ENCODE data around the gene C1QTNF6.
"Not testable (repeated sequence)": the region's sequence is repeated elsewhere in the genome, so short reads cannot be mapped to it uniquely, and the experiment has no call there.

The C1QTNF6 gene

GRCh38 chr22:37178350-37179125, 9.5 kb downstream of the C1QTNF6 start:
- no peak for DNase-seq (ENCODE audit: insufficient read length, low spot score)
- FAIRE-seq = no peak

- DNase-seq (ENCODE audit: insufficient read length, low spot score) = no peak
- no peak for FAIRE-seq
Observed at GRCh38 chr22:37177755-37178154, 10.3 kb downstream of the C1QTNF6 start.

- no peak for FAIRE-seq
- DNase-seq (ENCODE audit: insufficient read length, low spot score) = no peak
Observed at GRCh38 chr22:37177221-37177620, 10.8 kb downstream of the C1QTNF6 start.

- FAIRE-seq (no peak), DNase-seq (ENCODE audit: insufficient read length, low spot score) (no peak)
Observed at GRCh38 chr22:37176464-37177061, 11.5 kb downstream of the C1QTNF6 start.

- DNase-seq (ENCODE audit: insufficient read length, low spot score) (no peak), FAIRE-seq (no peak)
Observed at GRCh38 chr22:37175414-37176281, 12.4 kb downstream of the C1QTNF6 start.

- no peak for DNase-seq (ENCODE audit: insufficient read length, low spot score)
- FAIRE-seq = no peak
Observed at GRCh38 chr22:37174964-37175363, 13.1 kb downstream of the C1QTNF6 start.

- FAIRE-seq = no peak
Observed at GRCh38 chr22:37173709-37174108, 14.3 kb downstream of the C1QTNF6 start.

GRCh38 chr22:37172266-37173245, 15.5 kb downstream of the C1QTNF6 start:
- DNase-seq (ENCODE audit: insufficient read length, low spot score) (no peak), FAIRE-seq (no peak)

More at GRCh38 chr22:37173709-37174108, 14.3 kb downstream of the C1QTNF6 start:
- DNase-seq (ENCODE audit: insufficient read length, low spot score) = no peak

GRCh38 chr22:37171662-37172061, 16.4 kb downstream of the C1QTNF6 start:
- DNase-seq (ENCODE audit: insufficient read length, low spot score) (no peak), FAIRE-seq (no peak)

GRCh38 chr22:37170689-37171405, 17.2 kb downstream of the C1QTNF6 start:
- FAIRE-seq; DNase-seq (ENCODE audit: insufficient read length, low spot score): not testable (repeated sequence)

GRCh38 chr22:37169947-37170688, 17.9 kb downstream of the C1QTNF6 start:
- FAIRE-seq = no peak

GRCh38 chr22:37169406-37169805, 18.6 kb downstream of the C1QTNF6 start:
- FAIRE-seq (no peak), DNase-seq (ENCODE audit: insufficient read length, low spot score) (no peak)

More at GRCh38 chr22:37169947-37170688, 17.9 kb downstream of the C1QTNF6 start:
- DNase-seq (ENCODE audit: insufficient read length, low spot score) = no peak

GRCh38 chr22:37167981-37168647, 19.9 kb downstream of the C1QTNF6 start:
- DNase-seq (ENCODE audit: insufficient read length, low spot score) (no peak), FAIRE-seq (no peak)

GRCh38 chr22:37167176-37167980, 20.7 kb downstream of the C1QTNF6 start:
- DNase-seq (ENCODE audit: insufficient read length, low spot score) (no peak), FAIRE-seq (no peak)

GRCh38 chr22:37166675-37167066, 21.4 kb downstream of the C1QTNF6 start:
- DNase-seq (ENCODE audit: insufficient read length, low spot score) (peak; percentile 74), FAIRE-seq (no peak)

GRCh38 chr22:37165940-37166674, 21.9 kb downstream of the C1QTNF6 start:
- no peak for FAIRE-seq
- DNase-seq (ENCODE audit: insufficient read length, low spot score) = no peak

GRCh38 chr22:37165066-37165465, 23.0 kb downstream of the C1QTNF6 start:
- DNase-seq (ENCODE audit: insufficient read length, low spot score) = no peak
- FAIRE-seq = no peak
